H7 (cell line): ENCODE measurements around the gene STK10. TPM values are rescaled to one million over a fixed set of nuclear protein-coding genes. Genes with fewer than 3 reads are reported as not detected.
"Not testable (repeated sequence)": the region's sequence is repeated elsewhere in the genome, so short reads cannot be mapped to it uniquely, and the experiment has no call there.

ENCODE experiments used
- DNase-seq: peaks from one replicate; pipeline ENCODE4 v3.0.0; 2012
- H3K27me3 ChIP-seq: 2 replicates; pipeline ENCODE4 v1.6.0; 2011; ENCODE audit warnings: mild to moderate bottlenecking, low read length; ENCODE audit not compliant: control insufficient read depth, insufficient read depth
- H3K36me3 ChIP-seq: replicated peaks from 2 replicates; pipeline ENCODE4 v1.5.1; 2011; ENCODE audit warnings: low read length; ENCODE audit not compliant: control insufficient read depth, insufficient read depth
- H3K4me3 ChIP-seq: 2 replicates; pipeline ENCODE4 v1.5.1; 2011; ENCODE audit warnings: low read depth, mild to moderate bottlenecking, control low read depth, low read length, moderate library complexity; ENCODE audit not compliant: insufficient read depth
- total RNA-seq: library from RNA; depleted of rRNA; stranded (reverse); fragments of >200 nt; shearing (Covaris generic); gene quantifications from 2 replicates; pipeline ENCODE4 v1.2.3, GENCODE V29; 2014

The STK10 gene
- total RNA-seq, 1 experiment from 2014 or later, result 7.4 TPM

DNA sequence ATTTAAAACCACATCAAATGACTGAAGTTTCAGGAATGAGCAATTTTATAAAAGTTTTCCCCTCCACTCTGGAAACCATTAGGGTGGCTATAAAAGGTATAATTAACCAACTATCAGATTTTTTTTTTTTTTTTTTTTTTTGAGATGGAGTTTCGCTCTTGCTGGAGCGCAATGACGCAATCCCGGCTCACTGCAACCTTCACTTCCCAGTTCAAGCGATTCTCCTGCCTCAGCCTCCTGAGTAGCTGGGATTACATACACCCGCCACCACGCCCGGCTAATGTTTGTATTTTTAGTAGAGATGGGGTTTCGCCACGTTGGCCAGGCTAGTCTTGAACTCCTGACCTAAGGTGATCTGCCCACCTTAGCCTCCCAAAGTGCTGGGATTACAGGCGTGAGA, 18.0 kb upstream of the STK10 start:
- not testable (repeated sequence) for H3K4me3 ChIP-seq, H3K36me3 ChIP-seq, DNase-seq, H3K27me3 ChIP-seq

DNA sequence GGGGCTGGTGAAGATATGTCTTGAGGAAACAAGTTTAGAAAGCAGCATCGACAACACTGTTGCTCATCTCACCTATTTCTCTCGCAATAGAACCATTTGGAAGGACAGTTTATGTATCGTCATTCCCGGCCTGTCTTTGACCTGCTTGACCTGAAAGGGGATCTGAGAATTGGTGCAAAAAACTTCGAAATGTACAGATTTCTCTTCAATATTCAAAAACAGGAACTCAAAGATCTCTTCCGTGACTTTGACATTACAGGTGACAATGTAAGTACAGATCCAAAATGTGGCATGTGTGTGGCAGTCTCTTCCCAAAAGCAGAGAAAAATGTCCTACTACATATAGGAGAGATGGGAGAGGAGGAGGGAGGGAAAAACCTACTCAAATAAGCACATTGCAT, 12.5 kb upstream of the STK10 start:
- H3K4me3 ChIP-seq, result no peak overlapping the region
- no peaks in the 10 kb centered on the region for H3K36me3 ChIP-seq
- DNase-seq, result no peak
- no peaks in the 10 kb centered on the region for H3K27me3 ChIP-seq

DNA sequence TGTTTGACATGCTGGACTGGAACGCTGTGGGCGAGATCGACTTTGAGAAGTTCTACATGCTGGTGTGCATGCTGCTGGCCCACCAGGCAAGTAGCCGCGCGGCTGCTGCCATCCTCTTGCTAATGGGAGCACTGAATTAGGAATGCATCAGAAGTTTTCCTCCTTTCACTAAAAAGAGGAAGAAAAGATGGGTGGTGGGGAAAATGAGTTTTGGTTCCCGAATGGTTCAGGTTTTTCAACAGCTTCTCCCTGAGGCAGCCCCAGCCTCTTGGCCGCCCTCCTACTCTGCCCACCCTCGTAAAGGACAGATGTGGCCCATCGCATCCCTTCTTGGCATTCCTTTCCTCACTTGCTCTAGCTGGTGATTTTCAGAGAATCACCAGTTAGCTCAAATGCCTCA, 11.4 kb upstream of the STK10 start:
- Histone ChIP-seq H3K27me3 (no peaks in the 10 kb centered on the region), H3K4me3 (no peak overlapping the region), H3K36me3 (no peaks in the 10 kb centered on the region)
- DNase-seq, result no peak

DNA sequence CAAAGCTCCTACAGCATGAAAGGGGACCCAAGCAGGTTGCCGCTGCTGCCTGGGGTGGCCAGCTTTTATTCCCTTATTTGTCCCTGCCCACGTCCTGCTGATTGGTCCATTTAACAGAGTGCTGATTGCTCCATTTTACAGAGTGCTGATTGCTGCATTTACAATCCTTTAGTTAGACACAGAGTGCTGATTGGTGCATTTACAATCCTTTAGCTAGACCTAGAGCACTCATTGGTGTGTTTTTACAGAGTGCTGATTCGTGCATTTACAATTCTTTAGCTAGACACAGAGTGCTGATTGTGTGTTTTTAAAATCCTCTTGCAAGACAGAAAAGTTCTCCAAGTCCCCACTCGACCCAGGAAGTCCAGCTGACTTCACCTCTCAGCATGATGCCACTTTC, 9.8 kb upstream of the STK10 start:
- H3K27me3 ChIP-seq, H3K36me3 ChIP-seq, H3K4me3 ChIP-seq, DNase-seq: not testable (repeated sequence)

DNA sequence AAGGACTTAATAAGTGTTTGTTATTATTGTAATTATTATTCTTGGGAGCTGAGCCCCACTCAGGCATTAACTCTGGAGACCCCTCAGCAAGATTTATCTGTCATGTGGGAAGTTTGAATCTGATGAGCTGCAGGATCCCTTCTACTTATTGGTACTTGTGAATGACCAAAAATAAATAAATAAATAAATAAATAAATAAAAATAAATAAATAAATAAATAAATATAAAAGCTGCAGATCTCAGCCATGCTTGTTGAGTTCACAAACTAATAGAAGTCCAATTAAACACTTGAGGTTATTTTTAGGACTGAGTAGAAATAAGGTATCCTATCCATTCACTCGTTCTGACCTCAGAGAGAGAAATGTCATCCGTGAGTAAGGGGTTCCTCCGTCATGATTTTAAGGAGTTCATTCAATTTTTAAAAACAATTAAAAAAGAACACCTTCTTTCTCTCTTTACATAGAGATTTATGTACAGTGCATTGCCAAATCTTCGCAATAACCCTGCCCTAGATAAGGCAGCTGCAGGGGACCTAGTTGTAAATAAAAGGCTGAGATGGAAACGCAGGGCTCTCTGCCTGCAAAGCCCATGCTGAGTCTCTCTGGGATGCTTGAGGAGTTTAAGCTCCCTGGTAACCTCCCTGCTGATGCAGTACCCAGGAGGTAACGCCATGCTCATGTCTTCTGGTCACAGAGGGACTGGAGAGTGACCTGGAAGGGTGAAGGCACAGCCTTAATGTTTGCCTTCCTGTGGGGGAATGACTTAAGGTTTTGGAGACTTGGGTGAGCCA, 7.2 kb upstream of the STK10 start:
- Histone ChIP-seq H3K4me3 (no peak overlapping the region), H3K36me3 (no peaks in the 10 kb centered on the region), H3K27me3 (no peaks in the 10 kb centered on the region)
- DNase-seq, result peak; percentile 36

DNA sequence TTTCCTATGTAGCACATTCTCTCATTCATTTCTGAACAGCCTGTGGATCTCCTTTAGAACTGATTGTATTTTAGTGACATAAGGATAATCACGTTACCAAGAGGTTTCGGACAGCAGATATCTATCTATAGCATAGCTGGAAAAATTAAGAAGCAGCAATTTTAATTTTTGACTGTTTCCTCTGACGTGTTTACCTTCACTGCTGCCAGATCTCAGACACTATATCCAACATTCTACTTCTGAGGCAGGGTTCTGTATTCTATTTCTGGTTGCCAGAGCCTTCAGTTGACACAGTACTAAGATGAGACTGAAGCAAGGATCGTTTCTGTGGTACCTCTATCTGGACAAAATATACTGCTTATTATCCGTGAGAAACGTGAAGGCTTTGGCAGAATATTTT, 5.8 kb upstream of the STK10 start, which contains the start of gene EFCAB9:
EFCAB9 (plus strand) TSS at position 301 of the 400 bp plus-strand sequence; CDS start at position 302, 1 bp downstream.
- H3K27me3 ChIP-seq, result no peaks in the 10 kb centered on the region
- H3K4me3 ChIP-seq, result no peak within 1 kb of the TSS
- H3K36me3 ChIP-seq, result no peaks in the 10 kb centered on the region
- DNase-seq, result no peak

DNA sequence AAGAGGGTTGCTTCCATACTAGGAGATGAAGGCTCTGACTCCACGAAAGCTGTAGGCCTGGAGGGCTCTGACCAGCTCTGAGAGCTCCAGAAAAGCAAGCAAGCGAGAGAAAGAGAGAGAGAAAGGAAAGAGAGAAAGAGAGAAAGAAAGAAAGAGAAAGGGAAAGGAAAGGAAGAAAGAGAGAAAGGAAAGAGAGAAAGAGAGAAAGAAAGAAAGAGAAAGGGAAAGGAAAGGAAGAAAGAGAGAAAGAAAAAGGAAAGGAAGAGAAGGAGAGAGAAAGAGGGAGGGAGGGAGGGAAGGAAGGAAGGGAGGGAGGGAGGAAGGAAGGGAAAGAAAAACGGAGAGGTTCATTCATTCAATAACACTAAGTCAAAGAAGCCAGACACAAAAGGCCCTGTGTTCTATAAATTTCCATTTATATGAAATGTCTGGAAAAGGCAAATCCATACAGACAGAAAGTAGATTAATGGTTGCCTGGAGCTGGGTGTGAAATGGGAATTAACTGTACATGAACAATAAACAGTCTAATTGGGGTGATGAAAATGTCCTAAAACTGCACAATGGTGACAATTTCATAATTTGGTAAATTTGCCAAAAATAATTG, 1.8 kb upstream of the STK10 start:
- H3K27me3 ChIP-seq, result no peaks in the 10 kb centered on the region
- H3K36me3 ChIP-seq, result no peaks in the 10 kb centered on the region
- DNase-seq, result no peak
- peak overlapping the region; percentile 91 for H3K4me3 ChIP-seq

DNA sequence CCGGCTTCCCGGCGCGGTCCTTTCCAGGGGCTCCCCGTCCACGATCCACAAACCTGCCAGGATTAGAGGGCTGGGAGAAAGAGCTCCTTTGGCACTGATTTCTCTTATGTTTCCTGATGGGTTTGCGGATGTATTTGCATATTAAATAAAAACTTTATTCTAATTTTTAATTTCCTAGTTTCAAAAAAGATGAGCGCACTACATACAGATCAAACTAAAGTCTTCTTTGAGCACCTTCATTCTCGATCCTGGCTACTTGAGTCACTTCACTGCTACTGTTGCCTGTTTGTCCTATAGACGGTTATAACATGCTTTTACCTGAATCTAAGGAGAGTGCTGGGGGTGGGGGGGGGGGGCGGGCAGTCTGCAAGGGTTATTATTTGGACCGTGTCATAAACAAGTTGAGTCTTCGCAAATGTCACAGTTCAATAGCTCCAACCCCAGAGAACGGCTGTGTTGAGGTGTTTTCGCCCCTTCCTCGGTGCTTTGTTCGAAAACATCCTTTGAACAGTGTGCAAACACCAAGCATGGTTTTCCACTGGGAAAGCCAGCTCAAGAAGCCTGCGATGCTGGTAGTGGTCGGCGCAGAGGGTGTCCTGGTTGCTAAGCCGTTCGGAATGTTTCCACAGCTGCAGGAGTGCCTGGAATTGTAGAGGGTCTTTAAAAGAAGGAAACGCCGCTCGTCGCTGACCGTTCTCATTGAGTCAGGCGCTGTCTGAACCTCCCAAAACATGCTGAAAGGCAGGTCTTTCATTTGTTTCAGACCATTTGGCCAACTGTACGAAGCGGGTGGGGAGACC, 1.1 kb upstream of the STK10 start:
- DNase-seq, result peak; percentile 74
- Histone ChIP-seq H3K4me3 (peak overlapping the region; percentile 91), H3K36me3 (no peaks in the 10 kb centered on the region), H3K27me3 (no peaks in the 10 kb centered on the region)

DNA sequence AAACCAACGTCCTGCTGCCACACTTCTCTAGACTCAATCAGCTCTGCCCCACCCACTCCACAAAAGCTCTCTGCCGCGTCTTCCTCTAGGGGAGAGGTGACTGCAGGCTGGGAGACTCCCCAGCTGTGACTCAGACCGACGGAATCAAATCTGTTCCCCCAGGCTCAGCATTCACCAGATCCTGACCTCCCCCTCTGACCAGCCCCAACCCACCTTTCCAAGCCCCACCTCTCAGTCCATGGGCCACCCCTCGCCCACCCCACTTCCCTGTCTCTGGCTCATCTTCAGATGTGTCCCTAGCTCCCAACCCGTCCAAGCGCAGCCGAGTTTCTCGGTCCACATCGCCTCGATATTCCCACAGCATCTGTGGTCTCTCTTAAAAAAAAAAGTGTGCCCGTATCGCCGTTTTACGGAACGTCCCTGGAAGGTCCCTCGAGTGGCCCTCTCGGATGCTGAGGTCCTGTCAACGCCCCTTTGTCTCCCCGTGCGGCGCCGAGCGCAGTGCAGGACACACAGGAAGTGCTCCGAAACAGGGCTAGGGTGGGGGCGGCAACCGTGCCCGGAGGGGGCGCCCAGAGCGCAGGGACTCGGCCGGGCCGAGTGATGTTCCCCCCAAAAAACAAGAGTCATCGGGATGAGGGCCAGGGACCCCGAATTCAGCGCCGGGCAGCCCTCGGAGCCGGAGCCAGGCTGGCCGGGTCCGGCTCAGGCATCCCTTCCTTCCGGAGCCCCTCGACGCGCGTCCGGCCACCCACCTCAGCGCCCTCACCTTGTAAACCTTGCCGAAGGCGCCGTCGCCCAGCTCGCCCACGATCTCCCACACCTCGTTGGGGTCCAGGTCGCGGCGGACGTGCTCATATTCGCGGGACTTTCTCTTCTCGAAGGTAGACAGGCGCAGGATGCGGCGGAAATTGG, 649 bp downstream of the STK10 start:
- DNase-seq, result peak; percentile 75
- Histone ChIP-seq H3K4me3 (peak overlapping the region; percentile 91), H3K36me3 (no peaks in the 10 kb centered on the region), H3K27me3 (no peaks in the 10 kb centered on the region)

DNA sequence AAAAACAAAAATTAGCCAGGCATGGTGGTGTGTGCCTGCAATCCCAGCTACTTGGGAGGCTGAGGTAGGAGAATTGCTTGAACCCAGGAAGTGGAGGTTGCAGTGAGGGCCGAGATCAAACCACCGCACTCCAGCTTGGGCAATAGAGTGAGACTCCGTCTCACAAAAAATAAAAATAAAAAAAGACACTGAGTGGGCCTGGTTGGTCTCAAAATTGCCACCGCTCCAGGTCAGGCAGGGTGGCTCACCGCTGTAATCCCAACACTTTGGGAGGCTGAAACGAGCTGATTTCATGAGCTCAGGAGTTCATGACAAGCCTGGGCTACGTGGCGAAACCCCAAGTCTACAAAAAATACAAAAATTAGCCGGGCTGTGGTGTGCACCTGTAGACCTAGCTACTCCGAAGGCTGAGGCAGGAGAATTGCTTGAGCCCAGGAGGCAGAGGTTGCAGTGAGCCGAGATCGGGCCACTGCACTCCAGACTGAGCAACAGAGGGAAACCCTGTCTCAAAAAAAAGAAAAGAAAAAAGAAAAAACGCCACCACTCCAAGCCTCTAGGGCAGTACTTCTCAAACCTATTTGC, 1.8 kb downstream of the STK10 start:
- DNase-seq, result no peak
- no peaks in the 10 kb centered on the region for H3K27me3 ChIP-seq
- H3K36me3 ChIP-seq, result no peaks in the 10 kb centered on the region
- no peak overlapping the region for H3K4me3 ChIP-seq

DNA sequence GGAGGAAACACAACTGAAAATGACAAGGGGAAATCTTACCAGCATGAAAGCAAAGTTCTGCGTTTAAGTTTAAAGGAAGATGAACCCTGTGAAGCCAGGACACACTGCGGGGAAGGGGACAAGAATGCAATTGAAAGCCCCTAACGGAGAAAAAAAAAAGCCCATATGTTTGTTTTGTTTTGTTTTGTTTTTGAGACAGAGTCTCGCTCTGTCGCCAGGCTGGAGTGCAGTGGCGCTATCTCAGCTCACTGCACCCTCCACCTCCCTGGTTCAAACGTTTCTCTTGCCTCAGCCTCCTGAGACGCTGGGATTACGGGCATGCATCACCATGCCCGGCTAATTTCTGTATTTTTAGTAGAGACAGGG, 2.9 kb downstream of the STK10 start:
- Histone ChIP-seq H3K27me3 (no peaks in the 10 kb centered on the region), H3K36me3 (no peaks in the 10 kb centered on the region), H3K4me3 (no peak overlapping the region)
- DNase-seq, result no peak

DNA sequence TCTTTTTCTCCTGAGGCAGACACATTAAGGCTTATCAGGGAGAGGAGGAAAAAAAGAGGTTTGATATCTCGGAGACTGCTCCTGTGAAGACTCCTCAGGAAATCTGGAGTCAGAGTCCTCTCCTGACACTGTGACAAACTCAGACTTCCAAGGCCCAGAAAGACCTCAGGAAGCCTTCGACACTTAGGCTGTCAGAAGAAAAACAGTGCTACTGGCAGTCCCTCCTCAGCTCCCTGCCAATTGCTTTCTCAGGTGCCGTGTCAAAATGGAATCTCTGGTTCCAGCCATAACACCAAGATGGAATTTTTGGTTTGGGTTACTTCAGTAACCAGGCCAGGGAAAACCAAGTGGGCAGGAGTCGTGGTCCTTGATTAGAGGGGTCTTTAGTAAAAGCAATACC, 4.1 kb downstream of the STK10 start:
- no peaks in the 10 kb centered on the region for H3K27me3 ChIP-seq
- H3K36me3 ChIP-seq, result no peaks in the 10 kb centered on the region
- no peak overlapping the region for H3K4me3 ChIP-seq
- no peak for DNase-seq

DNA sequence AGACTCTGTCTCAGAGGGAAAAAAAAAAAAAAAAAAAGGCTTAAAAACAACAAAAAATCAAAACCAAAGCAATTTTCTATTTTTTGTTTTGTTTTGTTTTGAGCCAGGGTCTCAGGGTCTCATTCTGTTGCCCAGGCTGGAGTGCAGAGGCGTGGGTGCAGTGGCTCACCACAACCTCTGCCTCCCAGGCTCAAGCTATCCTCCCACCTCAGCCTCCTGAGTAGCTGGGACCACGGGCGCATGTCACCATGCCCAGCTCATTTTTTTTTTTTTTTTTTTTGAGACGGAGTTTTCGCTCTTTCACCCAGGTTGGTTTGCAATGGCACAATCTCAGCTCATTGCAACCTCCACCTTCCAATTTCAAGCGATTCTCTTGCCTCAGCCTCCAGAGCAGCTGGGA, 5.7 kb downstream of the STK10 start:
- Histone ChIP-seq H3K27me3 (no peaks in the 10 kb centered on the region), H3K4me3 (no peak overlapping the region), H3K36me3 (no peaks in the 10 kb centered on the region)
- DNase-seq, result no peak

DNA sequence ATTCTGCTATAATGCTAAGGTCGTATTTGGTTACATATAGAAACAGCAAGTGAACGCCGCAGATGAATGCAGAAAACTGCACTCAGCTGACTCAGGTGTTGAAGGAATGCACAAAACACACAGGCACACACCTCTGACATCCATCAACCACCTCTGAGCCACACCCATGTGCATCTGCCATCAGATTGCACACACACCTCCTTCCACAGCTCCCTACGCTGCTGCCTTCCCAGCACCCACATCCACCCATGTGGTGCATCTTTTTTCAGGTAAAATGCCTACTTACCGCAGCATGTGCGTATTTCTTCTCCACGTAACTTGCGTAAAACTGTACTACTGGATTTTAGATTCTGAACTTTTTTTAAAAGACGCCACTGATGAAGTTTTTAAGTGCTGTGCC, 7.1 kb downstream of the STK10 start:
- Histone ChIP-seq H3K27me3 (no peaks in the 10 kb centered on the region), H3K4me3 (no peak overlapping the region), H3K36me3 (no peaks in the 10 kb centered on the region)
- DNase-seq, result no peak
